ENCODE measurements around the gene TMEM163.

DNA sequence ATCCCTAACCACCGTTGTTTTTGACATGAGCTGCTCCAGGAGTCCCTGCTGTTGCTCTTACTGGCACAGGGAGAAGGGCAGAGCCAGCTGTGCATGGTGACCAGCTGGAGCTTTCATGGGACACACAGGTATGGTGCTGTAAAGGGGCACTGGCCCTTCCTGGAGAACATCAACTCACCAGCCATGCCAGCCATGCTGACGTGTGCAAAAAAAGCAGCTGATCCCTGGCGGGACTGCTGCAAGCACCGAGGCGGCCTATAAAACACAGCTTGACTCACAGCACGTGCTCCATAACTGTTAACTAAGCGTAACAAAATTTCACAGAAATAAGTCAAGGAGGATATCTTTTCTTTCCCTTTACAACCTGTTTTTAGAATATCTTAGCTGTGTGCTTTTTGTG lies 165.1 kb downstream of the TMEM163 start:
- TF ChIP-seq CTCF (IDR thresholded peaks at IDR 0.05; ENCODE audit: poor library complexity, severe bottlenecking) = no peak
- no peak for TF ChIP-seq TAF1 (IDR thresholded peaks at IDR 0.05; ENCODE audit: low read depth)
- TF ChIP-seq EP300 (conservative IDR thresholded peaks at IDR 0.05; ENCODE audit: poor library complexity, severe bottlenecking) = no peak
- no peak for TF ChIP-seq EZH2 (IDR thresholded peaks at IDR 0.05; ENCODE audit: borderline replicate concordance, insufficient read depth, low read length, poor library complexity, severe bottlenecking)
- no peak for TF ChIP-seq SMC3 (conservative IDR thresholded peaks at IDR 0.05; ENCODE audit: poor library complexity)
